CD1c-positive myeloid dendritic cell (primary cell): Measurements from ENCODE around the gene GARIN3.
"Not testable (repeated sequence)": the region's sequence is repeated elsewhere in the genome, so short reads cannot be mapped to it uniquely, and the experiment has no call there.

ENCODE experiments used
- DNase-seq: peaks from one replicate; pipeline ENCODE4 v3.0.0-alpha.2; 2016; ENCODE audit errors: extremely low spot score

GARIN3 gene

GRCh38 chr5:157166214-157167213, at the start of gene GARIN3:
Gene GARIN3, minus strand, starts transcription at chr5:157166264. Its CDS starts 96 bp downstream, at chr5:157166168.
- no peak for DNase-seq

- no peak for DNase-seq
These were observed 49.6 kb upstream of the GARIN3 start for GRCh38 chr5:157215514-157216167.

- no peak for DNase-seq
These were observed 48.9 kb upstream of the GARIN3 start for GRCh38 chr5:157214861-157215513.

DNA sequence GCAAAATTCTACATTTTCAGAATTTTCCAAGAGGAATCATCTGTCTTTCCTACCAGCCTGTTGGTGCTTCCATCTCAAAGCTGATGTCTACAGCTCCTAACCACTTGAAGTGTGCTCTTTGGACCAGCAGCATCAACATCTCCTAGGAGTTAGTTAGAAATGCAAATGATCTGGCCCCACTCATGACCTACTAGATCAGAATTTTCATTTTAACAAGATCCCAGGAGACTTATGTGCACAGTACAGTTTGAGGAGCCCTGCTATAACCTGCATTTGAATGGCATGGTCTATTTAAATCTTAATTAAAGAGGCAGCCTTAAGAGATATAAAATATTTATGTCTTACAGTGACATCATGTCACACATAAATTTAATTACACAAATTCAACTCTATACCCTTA, 48.4 kb upstream of the GARIN3 start:
- no peak for DNase-seq

- no peak for DNase-seq
These were observed 47.6 kb upstream of the GARIN3 start for GRCh38 chr5:157213527-157214243.

GRCh38 chr5:157212307-157212706, 46.2 kb upstream of the GARIN3 start:
- peak; percentile 32 for DNase-seq

DNA sequence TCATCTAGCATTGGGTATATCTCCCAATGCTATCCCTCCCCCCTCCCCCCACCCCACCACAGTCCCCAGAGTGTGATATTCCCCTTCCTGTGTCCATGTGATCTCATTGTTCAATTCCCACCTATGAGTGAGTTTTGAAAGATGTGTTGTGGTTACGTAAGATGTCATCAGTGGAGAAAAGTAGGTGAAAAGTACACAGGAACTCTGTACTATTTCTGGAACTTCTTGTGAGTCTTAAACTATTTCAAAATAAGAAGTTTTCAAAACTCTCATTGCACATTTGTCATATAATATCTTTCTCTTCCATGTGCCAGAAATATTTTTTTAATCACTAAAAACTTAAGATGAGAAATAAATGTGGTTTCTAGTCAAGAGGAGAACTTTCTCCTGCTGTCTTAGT, 44.6 kb upstream of the GARIN3 start:
- not testable (repeated sequence) for DNase-seq

- no peak for DNase-seq
These were observed 39.6 kb upstream of the GARIN3 start for GRCh38 chr5:157205708-157206107.

DNA sequence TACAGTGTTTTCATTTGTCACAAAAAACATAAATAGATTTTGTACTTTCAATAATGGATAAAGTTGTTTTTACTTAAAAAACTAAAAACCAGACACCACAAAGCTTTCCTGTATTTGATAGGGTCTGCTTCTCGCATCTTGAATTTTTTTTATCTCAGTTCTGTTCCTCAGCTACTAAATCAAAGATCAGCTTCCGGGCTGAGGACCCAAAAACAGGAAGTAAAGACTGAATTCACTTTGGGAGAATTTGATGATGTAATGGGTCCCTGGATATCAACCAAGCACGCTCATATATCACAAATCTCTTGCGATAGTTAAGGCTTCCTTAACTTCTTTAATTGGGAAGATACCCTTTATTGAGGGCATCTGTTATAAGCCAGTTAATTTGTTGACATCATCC, 38.7 kb upstream of the GARIN3 start:
- peak; percentile 62 for DNase-seq

- no peak for DNase-seq
These were observed 37.4 kb upstream of the GARIN3 start for GRCh38 chr5:157203417-157203816.

DNA sequence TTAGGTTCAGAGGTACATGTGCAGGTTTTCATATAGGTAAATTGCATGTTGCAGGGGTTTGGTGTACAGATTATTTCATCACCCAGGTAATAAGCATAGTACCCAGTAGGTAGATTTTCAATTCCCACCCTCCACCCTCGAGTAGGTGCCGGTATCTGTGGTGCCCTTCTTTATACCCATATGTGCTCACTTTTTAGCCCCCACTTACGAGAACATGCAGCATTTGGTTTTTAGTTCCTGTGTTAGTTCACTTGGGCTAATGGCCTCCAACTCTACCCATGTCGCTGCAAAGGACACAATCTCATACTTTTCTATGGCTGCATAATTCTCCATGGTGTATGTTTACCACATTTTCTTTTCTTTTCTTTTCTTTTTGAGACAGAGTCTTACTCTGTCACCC, 35.8 kb upstream of the GARIN3 start:
- DNase-seq, result no peak

GRCh38 chr5:157198277-157198986, 32.4 kb upstream of the GARIN3 start:
- DNase-seq, result no peak

GRCh38 chr5:157197086-157197485, 31.0 kb upstream of the GARIN3 start:
- no peak for DNase-seq

DNA sequence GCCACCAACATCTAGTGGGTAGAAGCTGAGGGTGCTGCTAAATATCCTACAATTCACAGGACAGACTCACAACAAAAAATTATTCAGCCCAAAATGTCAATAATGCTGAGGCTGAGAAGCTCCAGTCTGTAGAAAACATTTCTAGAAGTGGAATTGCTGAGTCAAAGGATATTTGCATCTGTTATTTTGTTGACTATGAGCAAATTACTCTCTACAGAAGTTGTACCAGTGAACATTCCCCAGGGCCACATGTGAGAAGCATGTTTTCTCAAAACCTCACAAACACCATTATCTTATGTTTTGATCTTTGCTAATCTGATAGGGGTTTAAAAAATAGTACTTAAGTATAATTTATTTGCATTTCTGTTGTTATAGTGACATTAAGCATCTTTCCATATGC, 30.0 kb upstream of the GARIN3 start:
- DNase-seq, result no peak

GRCh38 chr5:157193699-157194424, 27.8 kb upstream of the GARIN3 start:
- no peak for DNase-seq

- DNase-seq, result no peak
These were observed 23.2 kb upstream of the GARIN3 start for GRCh38 chr5:157189223-157189622.

DNA sequence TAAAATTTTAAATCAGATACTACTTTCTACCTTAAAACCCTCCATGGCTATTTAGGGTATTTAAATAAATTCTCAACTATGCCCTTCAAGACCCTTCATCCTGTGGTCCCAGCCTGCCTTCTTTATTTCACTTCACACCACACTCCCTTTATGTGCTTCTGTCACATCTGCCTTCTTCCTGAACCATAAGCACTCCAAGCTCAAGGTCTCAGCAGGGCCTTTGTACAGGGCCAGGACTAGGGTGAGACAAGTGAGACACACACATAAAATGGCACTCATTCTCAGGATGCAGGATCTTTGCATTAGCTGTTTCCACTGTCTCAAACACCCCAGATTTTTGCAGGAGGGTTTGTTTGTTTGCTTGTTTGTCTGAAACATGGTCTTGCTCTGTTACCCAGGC, 22.2 kb upstream of the GARIN3 start:
- no peak for DNase-seq

DNA sequence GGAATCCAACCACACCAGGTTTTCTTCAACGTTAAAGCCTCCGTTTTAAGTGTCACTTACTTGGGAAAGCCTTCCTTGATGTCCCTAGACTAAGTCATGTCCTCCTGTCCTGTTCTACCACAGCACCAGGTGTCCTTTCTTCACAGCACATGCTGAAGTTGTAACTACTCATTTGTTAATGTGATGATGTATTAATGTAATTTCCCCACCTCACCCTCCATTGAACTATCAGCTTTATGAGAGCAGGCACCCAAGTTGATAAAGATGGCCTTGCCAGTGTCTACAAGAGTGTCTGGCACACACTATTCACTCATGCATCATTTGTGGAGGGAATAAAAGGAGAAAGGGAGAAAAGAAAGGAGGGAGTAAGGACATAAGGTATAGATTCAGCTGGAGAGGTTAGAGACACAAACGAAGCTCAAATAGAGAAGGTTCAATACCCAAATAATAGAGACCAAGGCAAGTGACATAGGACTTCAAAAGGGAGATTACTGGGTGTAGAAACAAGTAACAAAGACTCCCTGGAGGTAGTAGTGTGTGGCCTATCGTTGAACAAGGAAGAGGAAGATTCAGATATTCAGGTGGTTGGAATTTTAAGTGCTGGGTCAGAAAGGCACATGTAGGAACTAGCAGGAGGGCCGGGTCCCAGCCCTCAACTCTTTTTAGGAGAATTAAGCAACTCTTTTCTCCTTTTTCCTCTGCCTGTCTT, 21.1 kb upstream of the GARIN3 start:
- DNase-seq, result no peak

- no peak for DNase-seq
These were observed 20.4 kb upstream of the GARIN3 start for GRCh38 chr5:157186309-157187045.
